HEK293T (cell line): Measurements from ENCODE around the gene MMP25.
A peak's percentile ranks its signal among the peaks of the same experiment; 100 is the strongest.

Experiments
- CTCF ChIA-PET: fragments of 350-600 bp; formaldehyde crosslinking; extraction: SDS; loops from one replicate; lab custom pipeline; 2021; ENCODE audit warnings: antibody characterized with exemption, inconsistent platforms; lab: Yijun Ruan, JAX
- POLR2A ChIA-PET: fragments of 350-600 bp; formaldehyde crosslinking; extraction: SDS; loops from one replicate; lab custom pipeline; 2020; ENCODE audit warnings: antibody characterized with exemption, inconsistent platforms; lab: Yijun Ruan, JAX
- DNase-seq: peaks from one replicate; pipeline ENCODE4 v3.0.0; 2012; ENCODE audit warnings: mixed read lengths; ENCODE audit errors: extremely low spot score
- ARNT ChIP-seq: fragments of 450-650 bp; IDR thresholded peaks from 2 replicates; pipeline ENCODE4 v1.6.1; 2017; ENCODE audit warnings: mild to moderate bottlenecking
- BHLHE40 ChIP-seq: fragments of 450-650 bp; IDR thresholded peaks from 2 replicates; pipeline ENCODE4 v1.6.1; 2016; ENCODE audit warnings: mild to moderate bottlenecking, moderate library complexity, borderline replicate concordance
- CTBP1 ChIP-seq: fragments of 450-650 bp; IDR thresholded peaks from 2 replicates; pipeline ENCODE4 v1.6.1; 2016; ENCODE audit warnings: borderline replicate concordance
- ELF4 ChIP-seq: fragments of 450-650 bp; IDR thresholded peaks from 2 replicates; pipeline ENCODE4 v1.6.1; 2017; ENCODE audit warnings: antibody characterized with exemption
- FOXA1 ChIP-seq: fragments of 450-650 bp; IDR thresholded peaks from 2 replicates; pipeline ENCODE4 v1.6.1; 2016; ENCODE audit warnings: mild to moderate bottlenecking
- FOXK2 ChIP-seq: fragments of 450-650 bp; IDR thresholded peaks from 2 replicates; pipeline ENCODE4 v1.6.1; 2016; ENCODE audit warnings: mild to moderate bottlenecking
- FOXM1 ChIP-seq: fragments of 450-650 bp; IDR thresholded peaks from 2 replicates; pipeline ENCODE4 v1.6.1; 2017; ENCODE audit warnings: mild to moderate bottlenecking, borderline replicate concordance
- HDGF ChIP-seq: fragments of 450-650 bp; IDR thresholded peaks from 2 replicates; pipeline ENCODE4 v1.6.1; 2017; ENCODE audit warnings: antibody characterized with exemption, borderline replicate concordance
- L3MBTL2 ChIP-seq: fragments of 450-650 bp; conservative IDR thresholded peaks from 2 replicates; pipeline ENCODE4 v1.6.1; 2016; ENCODE audit warnings: mild to moderate bottlenecking
- LEF1 ChIP-seq: fragments of 450-650 bp; IDR thresholded peaks from 2 replicates; pipeline ENCODE4 v1.6.1; 2017; ENCODE audit warnings: mild to moderate bottlenecking, borderline replicate concordance
- NFRKB ChIP-seq: fragments of 450-650 bp; IDR thresholded peaks from 2 replicates; pipeline ENCODE4 v1.6.1; 2016; ENCODE audit warnings: mild to moderate bottlenecking, moderate library complexity
- PKNOX1 ChIP-seq: fragments of 450-650 bp; IDR thresholded peaks from 2 replicates; pipeline ENCODE4 v1.6.1; 2016
- SP1 ChIP-seq: fragments of 450-650 bp; IDR thresholded peaks from 2 replicates; pipeline ENCODE4 v1.6.1; 2017
- SUZ12 ChIP-seq: fragments of 450-650 bp; IDR thresholded peaks from 2 replicates; pipeline ENCODE4 v1.6.1; 2016; ENCODE audit warnings: mild to moderate bottlenecking
- TARDBP ChIP-seq: fragments of 450-650 bp; IDR thresholded peaks from 2 replicates; pipeline ENCODE4 v1.6.1; 2016
- ZNF384 ChIP-seq: fragments of 450-650 bp; IDR thresholded peaks from 2 replicates; pipeline ENCODE4 v1.6.1; 2016

MMP25 gene

GRCh38 chr16:3045758-3046640 is at the start of gene MMP25:
MMP25 (plus strand) TSS chr16:3046561; CDS start chr16:3046918, 357 bp downstream.
- TF ChIP-seq CTBP1 (no peak), NFRKB (no peak), SP1 (no peak), L3MBTL2 (peak; percentile 83), ZNF384 (no peak), BHLHE40 (no peak), ARNT (no peak)
- ChIA-PET CTCF (interaction anchor here (1.0 to 2.6 kb wide), 2 partner anchors 14 to 18 kb away, joined by 4 to 19 read pairs; no protein-coding TSS in a partner anchor), POLR2A (interaction anchor here (1.0 to 2.1 kb wide), 3 partner anchors 13 to 25 kb away, joined by 3 to 9 read pairs (median 4); partner anchors contain the start of genes HCFC1R1 and THOC6)
- peak; percentile 47 for DNase-seq

GRCh38 chr16:2999929-3000328 is 46.4 kb upstream of the MMP25 start:
- no peak for DNase-seq
- POLR2A ChIA-PET: interaction anchor here (0.9 kb wide), 1 partner anchor 11 kb away, joined by 4 read pairs; no protein-coding TSS in a partner anchor
- CTCF ChIA-PET: interaction anchor here (1.4 kb wide), 1 partner anchor 28 kb away, joined by 4 read pairs; no protein-coding TSS in a partner anchor
- no peak for TF ChIP-seq ZNF384
- no peak for TF ChIP-seq FOXK2
- TF ChIP-seq SP1: no peak
- no peak for TF ChIP-seq ARNT

GRCh38 chr16:3000540-3000939 is 45.8 kb upstream of the MMP25 start:
- CTCF ChIA-PET: interaction anchor here (1.4 kb wide), 1 partner anchor 27 kb away, joined by 4 read pairs; no protein-coding TSS in a partner anchor
- no peak for DNase-seq
- POLR2A ChIA-PET: interaction anchor here (0.8 to 1.0 kb wide), 3 partner anchors 11 to 20 kb away, joined by 3 to 4 read pairs (median 3); partner anchors contain the start of gene PKMYT1
- no peak for TF ChIP-seq FOXK2
- no peak for TF ChIP-seq PKNOX1
- TF ChIP-seq TARDBP: no peak
- no peak for TF ChIP-seq ARNT
- no peak for TF ChIP-seq FOXM1
- no peak for TF ChIP-seq HDGF
- no peak for TF ChIP-seq FOXA1
- TF ChIP-seq ELF4: no peak
- no peak for TF ChIP-seq SUZ12
- no peak for TF ChIP-seq ZNF384
- no peak for TF ChIP-seq LEF1
- TF ChIP-seq CTBP1: no peak
- TF ChIP-seq BHLHE40: no peak
- TF ChIP-seq NFRKB: no peak

- DNase-seq: no peak
- ChIA-PET POLR2A (interaction anchor here (0.8 to 1.6 kb wide), 3 partner anchors 10 to 21 kb away, joined by 3 to 6 read pairs (median 3); partner anchors contain the start of genes PKMYT1 and TNFRSF12A), CTCF (interaction anchor here (4.1 kb wide), 1 partner anchor 27 kb away, joined by 20 read pairs; no protein-coding TSS in a partner anchor)
- no peak for TF ChIP-seq FOXM1
- TF ChIP-seq FOXK2: no peak
- no peak for TF ChIP-seq PKNOX1
- TF ChIP-seq TARDBP: no peak
- no peak for TF ChIP-seq BHLHE40
- TF ChIP-seq ARNT: no peak
- TF ChIP-seq NFRKB: no peak
- TF ChIP-seq SUZ12: no peak
- no peak for TF ChIP-seq L3MBTL2
- no peak for TF ChIP-seq HDGF
- no peak for TF ChIP-seq LEF1
- no peak for TF ChIP-seq ZNF384
- no peak for TF ChIP-seq SP1
- TF ChIP-seq ELF4: no peak
- no peak for TF ChIP-seq CTBP1
- TF ChIP-seq FOXA1: no peak
Observed at GRCh38 chr16:3001316-3001715, 45.0 kb upstream of the MMP25 start.

GRCh38 chr16:3003582-3004270 is 42.6 kb upstream of the MMP25 start:
- POLR2A ChIA-PET: interaction anchor here (1.0 to 5.3 kb wide), 6 partner anchors 17 to 34 kb away, joined by 3 to 60 read pairs (median 4); partner anchors contain the start of genes CLDN6, HCFC1R1, PKMYT1 and THOC6
- TF ChIP-seq ZNF384 (no peak), ARNT (no peak), FOXK2 (no peak), SUZ12 (no peak), FOXM1 (no peak), BHLHE40 (no peak), HDGF (no peak), ELF4 (no peak), PKNOX1 (peak; percentile 97), L3MBTL2 (peak; percentile 81), CTBP1 (peak; percentile 90), SP1 (no peak), LEF1 (peak; percentile 37; the same call in 1 of the 2 replicates), TARDBP (no peak), FOXA1 (no peak), NFRKB (no peak)

More at GRCh38 chr16:3003582-3004270, 42.6 kb upstream of the MMP25 start:
- CTCF ChIA-PET: interaction anchor here (0.9 to 4.1 kb wide), 3 partner anchors 19 to 28 kb away, joined by 3 to 20 read pairs (median 13); no protein-coding TSS in a partner anchor
- DNase-seq: peak; percentile 99
